Endodermal cell (in vitro differentiated cells): ENCODE data around the gene IL17RA. TPM values are rescaled to one million over a fixed set of nuclear protein-coding genes. Genes with fewer than 3 reads are reported as not detected.

ENCODE experiments used
- DNase-seq: peaks from one replicate; pipeline ENCODE4 v3.0.0-alpha.2; 2017
- H3K27ac ChIP-seq: 2 replicates; pipeline ENCODE4 v1.5.1; 2013; ENCODE audit warnings: mild to moderate bottlenecking, low read depth, low read length, moderate library complexity
- H3K27me3 ChIP-seq: 2 replicates; pipeline ENCODE4 v1.6.1; 2013; ENCODE audit warnings: mild to moderate bottlenecking, low read length, moderate library complexity; ENCODE audit not compliant: insufficient read depth, control insufficient read depth, poor library complexity, severe bottlenecking
- H3K36me3 ChIP-seq: 2 replicates; pipeline ENCODE4 v1.7.0; 2013; ENCODE audit warnings: mild to moderate bottlenecking, low read length, moderate library complexity; ENCODE audit not compliant: control insufficient read depth, insufficient read depth
- H3K4me1 ChIP-seq: one replicate; pipeline ENCODE4 v1.7.0; 2013; ENCODE audit warnings: low read length; ENCODE audit not compliant: control insufficient read depth, insufficient read depth
- H3K4me3 ChIP-seq: 2 replicates; pipeline ENCODE4 v1.5.1; 2013; ENCODE audit warnings: mild to moderate bottlenecking, low read length, moderate library complexity
- H3K9ac ChIP-seq: 2 replicates; pipeline ENCODE4 v1.6.1; 2013; ENCODE audit warnings: mild to moderate bottlenecking, low read length, moderate library complexity; ENCODE audit not compliant: poor library complexity, severe bottlenecking; ENCODE audit errors: extremely low read depth
- H3K9me3 ChIP-seq: 2 replicates; pipeline ENCODE4 v1.6.1; 2013; ENCODE audit warnings: mild to moderate bottlenecking, low read length, moderate library complexity; ENCODE audit not compliant: control insufficient read depth
- H3K27ac Mint-ChIP-seq: 2 replicates; pipeline ENCODE4 v1.8.0; 2020; ENCODE audit warnings: mixed read lengths
- H3K27me3 Mint-ChIP-seq: 2 replicates; pipeline ENCODE4 v1.8.0; 2021; ENCODE audit warnings: mild to moderate bottlenecking, mixed read lengths; ENCODE audit not compliant: insufficient read depth
- H3K36me3 Mint-ChIP-seq: 2 replicates; pipeline ENCODE4 v1.8.0; 2020; ENCODE audit warnings: low read depth, mixed read lengths
- H3K4me1 Mint-ChIP-seq: 2 replicates; pipeline ENCODE4 v1.8.0; 2020; ENCODE audit warnings: mixed read lengths
- H3K4me3 Mint-ChIP-seq: 2 replicates; pipeline ENCODE4 v1.8.0; 2020; ENCODE audit warnings: mild to moderate bottlenecking, moderate library complexity, mixed read lengths
- H3K9me3 Mint-ChIP-seq: 2 replicates; pipeline ENCODE4 v1.8.0; 2020; ENCODE audit warnings: mild to moderate bottlenecking, mixed read lengths
- CTCF ChIP-seq: fragments of 200-600 bp; sonication (generic); conservative IDR thresholded peaks from 2 replicates; pipeline ENCODE4 v1.5.0; 2021; ENCODE audit warnings: antibody characterized with exemption, mild to moderate bottlenecking
- WGBS, 2 experiments: methylation state at CpG; one replicate each; pipeline versions ENCODE4 v1.1.5 to v1.1.7; 2013; ENCODE audit warnings: missing lambda C conversion rate in 2 of 2, mixed read lengths in 1 of 2; ENCODE audit not compliant: insufficient coverage in 1 of 2, insufficient read length in 1 of 2; 5-methylcytosine and 5-hydroxymethylcytosine counted together
- total RNA-seq, 2 donors: library from RNA; stranded (reverse); fragmentation: NEBNext Ultra II Directional in 1 of 2; extraction: Animal tissue kit (Norgen Biotek cat#: 25700) in 1 of 2; gene quantifications; 2 replicates in 1 of 2; 3 replicates in 1 of 2; pipeline ENCODE4 v1.2.1, GENCODE V29; 2021

IL17RA gene
- total RNA-seq, 2 donors from 2014 or later, result 14.8 to 16.0 TPM

- no peak overlapping the region for H3K9ac ChIP-seq
- H3K4me3 Mint-ChIP-seq, result no peak overlapping the region
- peaks cover 36% of the 10 kb centered on the region for H3K36me3 ChIP-seq
- H3K9me3 Mint-ChIP-seq, result no peaks in the 10 kb centered on the region
- H3K27me3 ChIP-seq, result no peaks in the 10 kb centered on the region
- H3K27ac Mint-ChIP-seq, result no peak overlapping the region
- no peak for TF ChIP-seq CTCF
- H3K4me3 ChIP-seq, result no peak overlapping the region
- WGBS, 2 experiments, result 89 to 98% methylated on average over 8 of the region's 8 CpGs
- DNase-seq, result no peak
- no peak overlapping the region for H3K27ac ChIP-seq
- peaks cover 48% of the 10 kb centered on the region for H3K36me3 Mint-ChIP-seq
- no peaks in the 10 kb centered on the region for H3K4me1 Mint-ChIP-seq
- H3K27me3 Mint-ChIP-seq, result no peaks in the 10 kb centered on the region
- H3K9me3 ChIP-seq, result no peaks in the 10 kb centered on the region
- no peaks in the 10 kb centered on the region for H3K4me1 ChIP-seq
Observed at GRCh38 chr22:17140022-17140421, 55.2 kb downstream of the IL17RA start.

- Mint-ChIP-seq H3K4me3 (no peak overlapping the region), H3K4me1 (no peaks in the 10 kb centered on the region), H3K36me3 (peaks cover 46% of the 10 kb centered on the region), H3K27ac (no peak overlapping the region), H3K9me3 (no peaks in the 10 kb centered on the region), H3K27me3 (no peaks in the 10 kb centered on the region)
- no peaks in the 10 kb centered on the region for H3K9me3 ChIP-seq
- H3K4me3 ChIP-seq, result no peak overlapping the region
- H3K36me3 ChIP-seq, result peaks cover 37% of the 10 kb centered on the region
- H3K27me3 ChIP-seq, result no peaks in the 10 kb centered on the region
- no peak for TF ChIP-seq CTCF
- DNase-seq, result no peak
- H3K9ac ChIP-seq, result no peak overlapping the region
- 94 to 100% methylated on average over 4 to 9 of the region's 9 CpGs for WGBS, 2 experiments
- no peak overlapping the region for H3K27ac ChIP-seq
- H3K4me1 ChIP-seq, result no peaks in the 10 kb centered on the region
Observed at GRCh38 chr22:17140826-17141766, 56.3 kb downstream of the IL17RA start.

DNA sequence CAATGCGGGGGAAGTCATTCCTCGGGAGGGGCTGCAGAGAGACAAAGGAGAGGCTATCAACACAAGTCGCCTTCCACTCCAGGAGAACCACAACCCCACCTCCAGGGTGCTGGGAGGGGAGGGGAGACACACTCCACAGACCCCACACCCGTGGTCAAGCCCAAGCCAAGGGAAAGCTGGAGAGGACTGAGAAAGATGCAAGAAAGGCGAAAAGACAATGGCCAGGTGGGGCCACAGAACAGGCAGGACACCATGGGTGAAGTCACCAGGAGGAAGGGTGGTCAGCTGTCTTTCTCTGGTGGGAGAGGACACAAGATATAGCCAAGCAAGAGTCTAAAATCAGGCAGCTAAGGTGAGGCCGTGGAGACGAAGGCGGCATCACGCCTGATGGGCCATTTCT is 58.3 kb downstream of the IL17RA start:
- no peaks in the 10 kb centered on the region for H3K4me1 Mint-ChIP-seq
- H3K27me3 Mint-ChIP-seq, result no peaks in the 10 kb centered on the region
- no peak for DNase-seq
- no peaks in the 10 kb centered on the region for H3K4me1 ChIP-seq
- TF ChIP-seq CTCF, result no peak
- no peak overlapping the region for H3K27ac Mint-ChIP-seq
- H3K4me3 ChIP-seq, result no peak overlapping the region
- WGBS, 2 experiments, result 97 to 100% methylated on average over 3 to 8 of the region's 9 CpGs
- peaks cover 43% of the 10 kb centered on the region for H3K36me3 Mint-ChIP-seq
- no peak overlapping the region for H3K9ac ChIP-seq
- H3K9me3 ChIP-seq, result no peaks in the 10 kb centered on the region
- H3K36me3 ChIP-seq, result peaks cover 47% of the 10 kb centered on the region
- H3K27me3 ChIP-seq, result no peaks in the 10 kb centered on the region
- no peak overlapping the region for H3K4me3 Mint-ChIP-seq
- no peaks in the 10 kb centered on the region for H3K9me3 Mint-ChIP-seq
- H3K27ac ChIP-seq, result no peak overlapping the region
